GM21825 (cell line): ENCODE results near the gene TTC7B.

Source experiments
- ATAC-seq: cut with Tn5 transposase; IDR thresholded peaks from one replicate; pipeline ENCODE4 v1.9.1; 2021; ENCODE audit warnings: mild to moderate bottlenecking, moderate library complexity; ENCODE audit not compliant: unreplicated experiment

TTC7B gene

GRCh38 chr14:90567991-90568390 lies 248.2 kb downstream of the TTC7B start:
- no peak for ATAC-seq

GRCh38 chr14:90567191-90567590 lies 249.0 kb downstream of the TTC7B start:
- no peak for ATAC-seq

- ATAC-seq = no peak
Measured at GRCh38 chr14:90566481-90566880, 249.7 kb downstream of the TTC7B start.

- ATAC-seq = no peak
Measured at GRCh38 chr14:90564496-90564895, 251.7 kb downstream of the TTC7B start.

- no peak for ATAC-seq
Measured at GRCh38 chr14:90562652-90563051, 253.6 kb downstream of the TTC7B start.

- ATAC-seq = no peak
Measured at GRCh38 chr14:90561920-90562319, 254.3 kb downstream of the TTC7B start.

GRCh38 chr14:90560991-90561390 lies 255.2 kb downstream of the TTC7B start:
- ATAC-seq = no peak

- no peak for ATAC-seq
Measured at GRCh38 chr14:90560558-90560957, 255.7 kb downstream of the TTC7B start.

GRCh38 chr14:90559811-90560492 lies 256.3 kb downstream of the TTC7B start:
- no peak for ATAC-seq

- no peak for ATAC-seq
Measured at GRCh38 chr14:90558983-90559590, 257.1 kb downstream of the TTC7B start.

- ATAC-seq = no peak
Measured at GRCh38 chr14:90558041-90558982, 257.9 kb downstream of the TTC7B start.

- no peak for ATAC-seq
Measured at GRCh38 chr14:90557516-90557915, 258.7 kb downstream of the TTC7B start.

GRCh38 chr14:90556666-90557450 lies 259.4 kb downstream of the TTC7B start:
- ATAC-seq = no peak

GRCh38 chr14:90556012-90556477 lies 260.2 kb downstream of the TTC7B start:
- no peak for ATAC-seq

- no peak for ATAC-seq
Measured at GRCh38 chr14:90555126-90556011, 260.9 kb downstream of the TTC7B start.

GRCh38 chr14:90554341-90554740 lies 261.9 kb downstream of the TTC7B start:
- ATAC-seq = no peak

- ATAC-seq = no peak
Measured at GRCh38 chr14:90553921-90554336, 262.3 kb downstream of the TTC7B start.

- ATAC-seq = no peak
Measured at GRCh38 chr14:90553298-90553920, 262.8 kb downstream of the TTC7B start.
